Heart right ventricle (tissue), 16 donors: Measurements from ENCODE around the gene ELANE. TPM values are rescaled to one million over a fixed set of nuclear protein-coding genes. Genes with fewer than 3 reads are reported as not detected.
A peak's percentile ranks its signal among the peaks of the same experiment; 100 is the strongest.
"Not testable (repeated sequence)": the region's sequence is repeated elsewhere in the genome, so short reads cannot be mapped to it uniquely, and the experiment has no call there.

Experiments used
- ATAC-seq, 8 donors: fragments of 200-7000 bp; cut with Tn5 transposase; one replicate each; pipeline ENCODE4 v1.9.1; 2020; ENCODE audit warnings: mild to moderate bottlenecking in 8 of 8, moderate library complexity in 8 of 8, moderate number of reproducible peaks in 1 of 8
- DNase-seq, 2 donors: peaks; one replicate each; pipeline ENCODE4 v3.0.0-alpha.2; 2020
- H3K27ac ChIP-seq, 10 donors: fragments of 200-600 bp; sonication (generic) in 2 of 10; one replicate each; pipeline versions ENCODE4 v1.5.0 to v1.8.0; 2020 to 2022; ENCODE audit warnings: mild to moderate bottlenecking in 3 of 10
- H3K27me3 ChIP-seq, 7 donors: fragments of 200-600 bp; one replicate each; pipeline ENCODE4 v1.8.0; 2021 to 2022; ENCODE audit warnings: mild to moderate bottlenecking in 2 of 7
- H3K36me3 ChIP-seq, 9 donors: fragments of 200-600 bp; sonication (generic) in 1 of 9; one replicate each; pipeline versions ENCODE4 v1.5.0 to v1.8.0; 2020 to 2022; ENCODE audit warnings: mild to moderate bottlenecking in 2 of 9
- H3K4me1 ChIP-seq, 9 donors: fragments of 200-600 bp; sonication (generic) in 1 of 9; one replicate each; pipeline versions ENCODE4 v1.5.0 to v1.8.0; 2020 to 2022; ENCODE audit warnings: mild to moderate bottlenecking in 4 of 9
- H3K4me3 ChIP-seq, 10 donors: fragments of 200-600 bp; sonication (generic) in 2 of 10; one replicate each; pipeline versions ENCODE4 v1.5.0 to v1.8.0; 2020 to 2022; ENCODE audit warnings: mild to moderate bottlenecking in 7 of 10, moderate library complexity in 2 of 10
- H3K9me3 ChIP-seq, 11 donors: fragments of 200-600 bp in 10 of 11; sonication (generic) in 2 of 11; one replicate each; pipeline versions ENCODE4 v1.5.0 to v1.8.0; 2013 to 2022; ENCODE audit warnings: mild to moderate bottlenecking in 2 of 11, control low read depth in 1 of 11, moderate library complexity in 1 of 11
- CTCF ChIP-seq, 9 donors: fragments of 200-600 bp; sonication (generic) in 2 of 9; IDR thresholded peaks; one replicate each; pipeline versions ENCODE4 v1.5.0 to v1.8.0; 2021 to 2022; ENCODE audit warnings: antibody characterized with exemption in 9 of 9, mild to moderate bottlenecking in 5 of 9, moderate library complexity in 1 of 9
- WGBS, 2 donors: extraction: QIAGEN DNeasy Blood & Tissue Kit; methylation state at CpG; one replicate each; pipeline ENCODE4 v1.1.7; 2013; ENCODE audit warnings: inconsistent platforms in 1 of 2; 5-methylcytosine and 5-hydroxymethylcytosine counted together
- intact Hi-C, 10 donors: fragments of 100-400 bp; cut with DNase I; formaldehyde crosslinking; loops; one replicate each; pipeline versions ENCODE4 v1.11.1 to v1.14.2; 2022
- polyA plus RNA-seq, 2 donors: library from polyadenylated mRNA; stranded (reverse); fragments of 200-250 nt; gene quantifications; one replicate each; pipeline ENCODE4 v1.2.3, GENCODE V29; 2013
- total RNA-seq, 10 donors: library from RNA; stranded (reverse); fragmentation: NEBNext Ultra II Directional in 3 of 10; extraction: Animal tissue kit (Norgen Biotek cat#: 25700) in 3 of 10; gene quantifications; one replicate each; pipeline versions ENCODE4 v1.2.1 to v1.2.4, GENCODE V29; 2021 to 2023
- donor health status: Arrhythmogenic right ventricular cardiomyopathy.
- donor health status: ischemic (EF 13 %, LVEDD 7.1; RV severe dilation, severe dysfunction).
- donor health status: healthy with polysubstance abuse.
- donor health status: DM: no; HTN: yes; CAD: no.
- donor health status: DM: no; HTN: no; CAD: no.
- donor health status: ischemic (EF 25% LVEDD 6.9; RV normal size, moderate dysfunction).
- donor health status: ischemic (EF 25% LVEDD 5.7; RV mildly dilated, moderate dysfunction).
- donor health status: healthy.
- donor health status: DM: yes; HTN: yes; CAD: no.
- donor health status: Ischemic cardiomyopathy.
- donor health status: ischemic (EF 35%, LVEDD 5.7; RV mildly dilated, moderate dysfunction).
- donor health status: nonischemic (EF 11% LVEDD 7.7; RV severe dilation, severe dysfunction).
- donor health status: DM: yes; HTN: yes; CAD: no.
- donor health status: PGD.
- donor health status: ischemic (EF 29% LVEDD 5.4; RV normal size, mild dysfunction).
- donor health status: nonischemic (EF 23%, LVEDD 6.1; RV moderate dilation, normal function).

Gene ELANE
- total and polyA plus RNA-seq, 12 donors, result 0.26 to 5.4 (median 1.0) TPM; not detected in 3

DNA sequence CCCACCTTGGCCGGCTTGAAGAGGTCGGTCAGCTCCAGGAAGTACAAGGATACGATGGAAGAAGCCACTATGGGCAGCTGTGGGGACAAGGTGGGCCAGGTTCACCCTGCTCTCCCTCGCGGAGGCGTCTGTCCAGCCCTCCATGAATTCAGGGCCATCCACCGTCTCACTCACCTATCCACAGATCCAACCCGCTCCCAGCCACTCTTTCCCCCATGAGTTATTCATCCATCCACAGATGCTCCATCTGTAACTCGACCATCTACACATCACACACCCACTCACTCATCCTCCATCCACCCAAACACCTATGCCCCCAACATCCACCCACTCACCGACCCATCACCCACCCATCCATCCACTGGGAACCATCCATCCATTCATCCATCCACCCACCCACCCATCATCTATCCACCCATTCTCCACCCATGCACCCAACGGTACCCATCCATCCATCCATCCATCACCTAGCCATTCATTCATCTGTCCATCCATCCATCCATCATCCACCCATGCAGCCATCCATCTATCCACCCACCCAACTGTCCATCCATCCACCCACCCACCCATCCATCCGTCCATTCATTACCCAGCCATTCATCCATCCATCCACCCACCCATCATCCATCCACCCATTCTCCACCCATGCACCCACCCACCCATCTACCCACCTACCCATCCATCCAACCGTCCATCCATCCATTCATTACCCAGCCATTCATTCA lies 36.2 kb upstream of the ELANE start:
- ATAC-seq (no peak), DNase-seq (no peak)
- WGBS, 2 donors, result 94 to 98% methylated on average over 11 to 13 of the region's 13 CpGs
- no peak for TF ChIP-seq CTCF (IDR thresholded peaks at IDR 0.05)
- no peaks in the 10 kb centered on the region for H3K9me3 ChIP-seq
- no peaks in the 10 kb centered on the region for H3K4me1 ChIP-seq
- intact Hi-C loops, result no loop called here
- H3K36me3 ChIP-seq, result peaks cover 3 to 23% (median 13%) of the 10 kb centered on the region in 9 donors
- no peak overlapping the region for H3K4me3 ChIP-seq
- H3K27ac ChIP-seq, result no peak overlapping the region
- peaks cover 0 to 3% (median 0%) of the 10 kb centered on the region in 7 donors for H3K27me3 ChIP-seq

DNA sequence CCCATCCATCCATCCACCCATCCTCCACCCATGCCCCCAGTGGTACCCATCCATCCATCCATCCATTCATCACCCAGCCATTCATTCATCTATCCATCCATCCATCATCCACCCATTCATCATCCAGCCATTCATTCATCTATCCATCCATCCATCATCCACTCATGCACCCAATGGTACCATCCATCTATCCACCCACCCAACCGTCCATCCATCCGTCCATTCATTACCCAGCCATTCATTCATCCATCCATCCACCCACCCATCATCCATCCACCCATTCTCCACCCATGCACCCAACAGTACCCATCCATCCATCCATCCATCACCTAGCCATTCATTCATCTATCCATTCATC lies 35.6 kb upstream of the ELANE start:
- H3K4me3 ChIP-seq, result no peak overlapping the region
- H3K27ac ChIP-seq, result no peak overlapping the region
- ATAC-seq (no peak), DNase-seq (no peak)
- 96 to 98% methylated on average over 2 of the region's 2 CpGs for WGBS, 2 donors
- H3K36me3 ChIP-seq, result peaks cover 0 to 18% (median 7%) of the 10 kb centered on the region in 9 donors
- H3K9me3 ChIP-seq, result no peaks in the 10 kb centered on the region
- intact Hi-C loops, result no loop called here
- peaks cover 2 to 8% (median 4%) of the 10 kb centered on the region in 7 donors for H3K27me3 ChIP-seq
- peaks cover 0 to 3% (median 0%) of the 10 kb centered on the region in 9 donors for H3K4me1 ChIP-seq
- no peak for TF ChIP-seq CTCF (IDR thresholded peaks at IDR 0.05)

DNA sequence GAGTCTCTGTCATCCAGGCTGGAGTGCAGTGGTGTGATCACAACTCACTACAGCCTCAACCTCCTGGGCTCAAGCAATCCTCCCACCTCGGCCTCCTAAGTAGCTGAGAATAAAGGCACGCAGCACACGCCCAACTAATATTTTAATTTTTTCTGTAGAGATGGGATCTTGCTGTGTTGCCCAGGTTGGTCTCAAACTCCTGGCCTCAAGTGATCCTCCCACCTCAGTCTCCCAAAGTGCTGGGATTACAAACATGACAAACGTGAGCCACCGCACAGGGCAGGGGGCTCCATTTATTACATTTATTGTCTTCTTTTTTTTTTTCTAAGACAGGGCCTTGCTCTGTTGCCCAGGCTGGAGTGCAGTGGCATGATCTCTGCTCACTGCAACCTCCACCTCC lies 31.9 kb upstream of the ELANE start:
- ATAC-seq, DNase-seq, intact Hi-C loops, H3K27ac ChIP-seq, H3K9me3 ChIP-seq, H3K36me3 ChIP-seq, H3K4me3 ChIP-seq: not testable (repeated sequence)
- peaks cover 18 to 35% (median 29%) of the 10 kb centered on the region in 7 donors for H3K27me3 ChIP-seq
- WGBS, 2 donors, result 88 to 97% methylated on average over 5 of the region's 5 CpGs
- peaks cover 0 to 18% (median 12%) of the 10 kb centered on the region in 9 donors for H3K4me1 ChIP-seq

DNA sequence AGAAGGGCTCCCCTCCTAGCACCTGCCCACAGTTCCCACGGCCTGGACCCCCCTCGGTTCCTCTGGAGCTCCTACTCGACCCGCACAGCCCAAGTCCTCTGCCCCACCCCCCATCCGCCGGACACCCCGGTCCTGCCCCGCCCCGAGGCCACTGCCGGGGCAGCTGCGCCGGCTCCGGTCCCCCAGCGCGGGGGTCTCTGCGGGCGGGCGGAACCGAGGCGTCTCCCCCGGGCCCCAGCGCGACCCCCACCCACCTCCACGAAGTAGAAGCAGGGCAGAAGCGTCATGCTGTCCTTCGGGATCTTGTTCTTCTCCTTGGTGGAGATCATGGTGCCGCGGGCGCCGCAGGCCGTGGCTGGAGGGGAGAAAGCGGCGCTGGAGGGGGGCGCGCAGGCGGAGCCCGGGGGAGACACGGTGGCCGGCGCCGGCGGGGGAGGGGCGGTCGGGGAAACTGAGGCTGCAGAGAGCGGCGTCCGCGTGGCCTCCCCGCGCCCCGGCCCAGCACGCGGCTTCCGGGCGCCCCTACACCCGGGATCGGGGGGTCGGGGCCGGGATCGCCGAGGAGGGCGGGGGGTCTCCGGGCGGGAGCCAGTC lies 30.8 kb upstream of the ELANE start:
- Histone ChIP-seq H3K4me1 (peaks cover 0 to 19% (median 12%) of the 10 kb centered on the region in 9 donors), H3K36me3 (no peaks in the 10 kb centered on the region), H3K9me3 (no peaks in the 10 kb centered on the region), H3K27ac (no peak overlapping the region), H3K27me3 (peaks cover 18 to 35% (median 29%) of the 10 kb centered on the region in 7 donors), H3K4me3 (peak overlapping the region; percentile 14 to 51 (median 42))
- DNase-seq, result no peak
- intact Hi-C loops, result no loop called here
- TF ChIP-seq CTCF (IDR thresholded peaks at IDR 0.05), result no peak
- peak in 1 of 8 donors; percentile 28 for ATAC-seq
- 2% methylated on average over 55 to 63 of the region's 64 CpGs for WGBS, 2 donors
